NCI-H2029 (cell line): ENCODE data around the gene LRRC43.

ENCODE experiments used
- DNase-seq: peaks from one replicate; lab custom pipeline; 2025; lab: John Stamatoyannopoulos, UW

The LRRC43 gene

GRCh38 chr12:122182887-122183587 is at the start of gene LRRC43:
TSS of gene LRRC43 (plus strand) at chr12:122183123. CDS start at chr12:122183145, 22 bp downstream.
- DNase-seq: peak; percentile 35

GRCh38 chr12:122133192-122133950 is 49.6 kb upstream of the LRRC43 start:
- no peak for DNase-seq

GRCh38 chr12:122135437-122136031 is 47.4 kb upstream of the LRRC43 start:
- no peak for DNase-seq

DNA sequence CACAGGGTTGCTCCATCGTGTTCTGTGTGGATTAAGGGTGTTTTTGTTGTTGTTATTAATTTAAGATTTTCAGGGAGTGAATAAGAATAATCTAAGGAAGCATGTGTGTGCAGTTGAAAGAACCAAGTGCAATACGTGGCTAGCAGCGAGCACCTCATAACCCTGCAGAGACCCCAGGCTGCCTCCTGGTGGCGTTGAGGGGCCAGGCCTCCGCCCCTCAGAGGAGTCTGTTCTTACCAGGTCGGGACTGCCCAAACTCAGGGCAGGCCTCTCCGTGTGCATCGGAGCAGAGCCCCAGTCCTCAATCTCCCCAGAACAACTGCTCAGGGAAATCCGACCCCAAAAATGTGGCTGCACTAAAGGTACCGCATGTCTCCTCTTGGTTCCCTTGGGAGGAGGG is 45.7 kb upstream of the LRRC43 start:
- DNase-seq: no peak

- no peak for DNase-seq
These were observed 45.2 kb upstream of the LRRC43 start for GRCh38 chr12:122137681-122138080.

DNA sequence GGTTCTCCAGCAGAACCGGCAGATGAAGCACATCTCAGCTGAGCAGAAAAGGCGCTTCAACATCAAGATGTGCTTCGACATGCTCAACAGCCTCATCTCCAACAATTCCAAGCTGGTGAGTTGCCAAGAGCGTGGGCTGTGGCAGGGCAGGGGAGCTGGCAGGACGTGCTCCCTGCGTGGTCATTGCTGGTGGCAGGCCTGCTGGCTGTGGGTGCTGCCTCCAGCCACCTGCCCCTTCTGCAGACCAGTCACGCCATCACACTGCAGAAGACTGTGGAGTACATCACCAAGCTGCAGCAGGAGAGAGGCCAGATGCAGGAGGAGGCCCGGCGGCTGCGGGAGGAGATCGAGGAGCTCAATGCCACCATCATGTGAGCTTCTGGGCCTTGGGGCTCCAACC is 44.7 kb upstream of the LRRC43 start:
- DNase-seq: no peak

- DNase-seq: no peak
These were observed 44.3 kb upstream of the LRRC43 start for GRCh38 chr12:122138616-122139015.

DNA sequence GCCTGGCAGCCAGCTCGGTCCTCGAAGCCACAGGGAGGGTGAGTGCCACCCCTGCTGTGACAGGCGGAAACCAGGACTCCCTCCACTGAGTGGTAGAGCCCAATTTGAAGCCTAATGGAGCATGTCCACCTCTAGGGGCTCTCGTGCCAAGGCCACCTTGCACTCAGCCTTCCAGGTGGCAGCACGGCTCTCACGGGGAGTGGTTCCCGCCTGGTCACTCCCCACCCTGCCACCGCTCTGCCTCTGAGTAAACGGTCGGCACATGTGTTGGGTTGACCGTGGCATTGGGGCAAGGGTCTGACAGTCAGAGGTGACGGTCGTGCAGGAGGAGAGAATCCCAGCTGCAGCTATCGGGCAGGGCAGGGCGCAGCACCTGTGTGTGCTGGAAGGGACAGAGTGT is 43.7 kb upstream of the LRRC43 start:
- DNase-seq: no peak

GRCh38 chr12:122139941-122140340 is 43.0 kb upstream of the LRRC43 start:
- no peak for DNase-seq

DNA sequence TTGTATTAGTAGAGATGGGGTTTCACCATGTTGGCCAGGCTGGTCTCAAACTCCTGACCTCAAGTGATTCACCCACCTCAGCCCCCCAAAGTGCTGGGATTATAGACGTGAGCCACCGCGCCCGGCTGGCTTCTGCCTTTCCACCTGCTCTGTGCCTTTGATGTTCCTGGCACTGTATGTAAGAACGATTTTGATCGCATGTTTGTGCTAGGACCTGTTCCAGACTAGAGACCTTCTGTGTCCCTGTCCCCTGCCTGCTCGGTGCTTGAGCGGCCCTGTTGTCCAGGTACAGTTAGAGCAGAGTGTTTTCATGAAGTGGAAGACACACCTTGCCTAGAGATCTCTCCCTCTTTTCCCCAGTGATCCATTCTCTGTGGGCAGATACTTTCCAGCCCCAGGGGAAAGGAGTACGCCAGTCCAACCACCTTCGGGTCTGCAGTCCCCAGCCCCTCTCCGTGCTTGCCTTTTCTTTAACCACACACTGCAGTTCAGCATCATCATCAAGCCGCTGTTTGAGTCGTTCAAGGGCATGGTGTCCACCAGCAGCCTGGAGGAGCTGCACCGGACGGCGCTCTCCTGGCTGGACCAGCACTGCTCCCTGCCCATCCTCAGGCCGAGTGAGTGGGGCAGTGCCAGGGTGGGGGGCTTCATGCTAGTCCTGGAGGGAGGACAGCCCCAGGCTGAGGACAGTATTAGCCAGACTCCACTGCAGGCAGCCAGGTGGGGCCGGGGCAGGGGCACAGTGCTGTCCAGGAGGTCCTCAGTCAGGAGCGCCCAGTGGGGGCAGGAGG is 42.3 kb upstream of the LRRC43 start:
- DNase-seq: no peak

DNA sequence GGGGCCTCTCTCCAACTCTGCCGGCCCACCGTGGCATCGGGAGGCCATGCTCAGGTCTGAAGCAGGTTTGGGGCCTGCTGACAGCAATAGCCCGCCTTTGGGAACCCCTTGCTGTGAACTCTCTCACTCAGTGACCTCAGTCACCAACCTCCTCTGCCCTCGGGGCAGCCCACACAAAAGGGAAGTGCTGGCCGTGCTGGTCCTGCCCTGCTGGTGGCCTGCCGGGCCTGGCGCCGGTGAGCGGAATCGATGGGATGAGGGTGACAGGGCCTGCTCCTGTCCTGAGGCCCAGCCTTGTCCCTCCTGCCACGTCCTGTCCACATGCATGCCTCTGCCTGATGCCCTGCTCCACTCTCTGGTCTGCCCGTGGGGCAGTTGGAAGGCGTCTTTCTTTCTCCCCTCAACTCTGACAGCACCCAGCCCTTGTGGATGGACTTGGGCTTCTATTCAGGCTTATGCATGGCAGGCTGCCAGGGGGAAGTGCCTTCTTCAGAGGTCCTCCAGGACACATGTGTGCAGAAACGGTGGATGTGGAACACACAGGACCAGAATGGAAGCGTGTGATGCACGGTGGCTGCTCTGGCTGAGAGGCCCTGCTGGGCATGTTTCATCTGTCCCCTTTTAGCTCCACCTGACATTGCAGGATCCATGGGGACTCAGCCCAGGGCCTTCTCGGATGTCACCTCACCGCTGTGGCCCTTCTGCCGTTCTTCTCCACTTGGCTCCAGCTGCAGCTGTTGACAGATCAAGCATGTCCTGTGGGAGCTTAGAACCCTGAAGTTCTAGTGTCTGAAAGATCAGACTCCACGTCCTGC is 40.8 kb upstream of the LRRC43 start:
- DNase-seq: no peak

DNA sequence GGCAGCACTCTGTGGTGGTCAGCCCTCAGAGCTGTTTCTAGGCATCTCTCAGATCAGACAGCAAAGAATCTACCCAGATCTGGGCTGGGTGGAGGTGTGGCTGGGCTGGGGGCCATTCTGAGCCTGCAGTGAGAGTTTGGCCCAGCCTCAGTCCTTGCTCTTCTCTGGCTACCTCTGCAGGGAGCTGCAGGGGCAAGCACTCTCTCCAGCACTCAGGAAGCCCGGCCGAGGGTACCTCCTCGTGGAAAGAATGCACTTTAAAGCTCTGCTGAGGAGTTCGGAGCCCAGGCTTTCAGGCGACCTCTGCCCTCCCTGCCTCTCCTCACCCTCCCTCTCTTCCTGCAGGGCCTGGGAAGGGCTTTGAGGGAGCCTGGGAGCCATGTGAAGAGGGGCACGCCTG is 40.1 kb upstream of the LRRC43 start:
- DNase-seq: no peak

- no peak for DNase-seq
These were observed 38.0 kb upstream of the LRRC43 start for GRCh38 chr12:122144885-122145284.

- no peak for DNase-seq
These were observed 37.2 kb upstream of the LRRC43 start for GRCh38 chr12:122145505-122146330.

GRCh38 chr12:122147514-122148290 is 35.2 kb upstream of the LRRC43 start:
- DNase-seq: no peak

DNA sequence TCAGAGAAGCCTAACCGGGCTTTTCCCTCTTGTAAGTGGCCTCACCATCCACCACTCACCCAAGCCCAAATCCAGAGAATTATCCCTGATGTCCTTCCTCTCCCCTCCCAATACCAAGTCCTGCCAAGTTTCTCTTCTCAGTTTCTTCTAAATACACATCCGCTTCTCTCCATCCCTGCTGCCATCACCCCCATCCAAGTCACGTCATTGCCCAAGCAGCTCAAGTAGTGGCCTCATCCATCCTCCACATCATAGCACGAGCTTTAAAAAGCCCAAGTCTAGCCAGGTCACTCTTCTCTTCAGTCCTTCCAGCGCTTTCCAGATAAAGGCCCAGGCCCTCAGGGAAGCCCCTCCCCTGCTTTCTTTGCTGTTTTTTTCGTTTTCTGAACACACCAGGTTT is 34.3 kb upstream of the LRRC43 start:
- no peak for DNase-seq

DNA sequence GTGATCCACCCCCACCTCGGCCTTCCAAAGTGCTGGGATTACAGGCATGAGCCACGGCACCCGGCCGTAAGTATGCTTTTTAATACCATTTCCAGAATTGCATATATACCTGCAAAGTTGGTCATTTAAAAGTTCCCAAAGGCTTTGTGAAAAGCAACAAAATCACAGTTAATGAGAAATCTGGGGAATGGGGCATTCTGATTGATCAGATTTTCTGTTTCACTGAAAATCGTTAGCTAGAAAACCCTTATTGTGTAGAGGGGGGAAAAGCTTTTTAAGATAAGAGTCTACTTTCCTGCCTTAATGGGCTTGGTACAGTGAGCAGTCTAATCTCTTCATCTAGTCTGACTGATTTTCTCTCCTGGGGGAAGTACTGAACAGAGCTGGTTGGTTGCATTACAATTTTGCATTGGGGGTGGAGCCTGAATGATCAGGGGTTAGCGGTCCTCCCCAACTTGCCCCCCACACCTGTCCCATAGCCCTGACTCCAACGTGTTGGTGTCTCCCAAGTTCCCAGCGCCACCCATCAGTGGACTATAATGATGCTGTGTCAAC is 32.7 kb upstream of the LRRC43 start:
- no peak for DNase-seq

DNA sequence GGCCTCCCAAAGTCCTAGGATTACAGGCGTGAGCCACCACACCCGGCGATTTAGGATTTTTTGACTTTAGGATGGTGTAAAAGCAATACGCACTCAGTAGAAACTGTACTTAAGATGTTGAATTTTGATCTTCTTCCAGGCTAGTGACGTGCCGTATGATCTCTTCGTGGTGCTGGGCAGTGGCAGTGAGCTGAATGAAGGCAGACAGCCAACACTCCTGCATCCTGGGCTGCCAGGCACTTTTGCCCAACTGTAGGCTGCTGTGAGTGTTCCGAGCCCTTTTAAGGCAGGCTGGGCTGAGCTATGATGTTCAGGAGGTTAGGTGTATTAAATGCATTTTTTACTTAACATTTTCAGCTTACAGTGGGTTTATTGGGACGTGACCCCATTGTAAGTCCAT is 30.2 kb upstream of the LRRC43 start:
- DNase-seq: no peak

DNA sequence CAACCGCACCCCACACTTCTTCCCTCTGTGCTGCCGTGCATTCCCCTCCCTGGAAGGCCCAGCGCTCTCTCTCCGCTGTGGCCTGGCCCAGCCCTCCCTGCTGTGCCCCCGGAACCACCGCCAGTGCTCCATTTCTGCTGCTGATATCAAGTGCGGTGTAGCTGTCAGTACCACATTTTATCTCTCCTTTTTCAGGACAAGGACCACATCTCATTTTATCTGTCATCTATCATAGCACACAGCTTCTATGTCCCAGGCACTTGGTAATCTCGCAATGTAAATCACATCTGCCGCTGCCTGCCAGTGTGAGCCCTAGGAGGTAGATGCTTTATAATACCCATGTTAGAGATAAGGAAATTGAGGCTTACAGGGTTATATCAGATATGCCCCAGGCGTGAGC is 27.2 kb upstream of the LRRC43 start:
- no peak for DNase-seq
